Head of caudate nucleus (tissue), 42 donors: ENCODE data around the gene C18orf63.
A peak's percentile ranks its signal among the peaks of the same experiment; 100 is the strongest.
"Not testable (repeated sequence)": the region's sequence is repeated elsewhere in the genome, so short reads cannot be mapped to it uniquely, and the experiment has no call there.

Experiments
- DNase-seq, 42 donors: peaks; one replicate each; pipeline versions ENCODE4 v3.0.0 to v3.0.0-alpha.2; 2020 to 2021; ENCODE audit warnings: mixed read lengths in 7 of 42
- intact Hi-C: fragments of 100-400 bp; cut with DNase I; formaldehyde crosslinking; loops from one replicate; pipeline ENCODE4 v1.15.0; 2022

C18orf63 gene

GRCh38 chr18:74284980-74285355 is 30.7 kb upstream of the C18orf63 start:
- no peak for DNase-seq
- intact Hi-C loops = no loop called here

DNA sequence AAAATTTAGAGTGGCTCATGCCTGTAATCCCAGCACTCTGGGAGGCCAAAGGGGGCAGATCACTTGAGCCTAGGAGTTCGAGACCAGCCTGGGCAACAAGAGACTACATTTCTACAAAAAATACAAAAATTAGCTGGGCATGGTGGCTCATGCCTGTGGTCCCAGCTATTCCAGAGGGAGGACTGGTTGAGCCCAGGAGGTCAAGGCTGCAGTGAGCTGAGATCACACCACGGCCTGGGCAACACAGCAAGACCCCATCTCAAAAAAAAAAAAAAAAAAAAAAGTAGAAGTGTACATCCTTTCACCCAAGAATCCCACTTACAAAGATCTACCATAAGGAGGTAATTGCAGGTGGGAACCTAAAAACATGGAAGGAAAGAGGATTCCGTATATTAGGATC is 30.1 kb upstream of the C18orf63 start:
- DNase-seq, intact Hi-C loops: not testable (repeated sequence)

DNA sequence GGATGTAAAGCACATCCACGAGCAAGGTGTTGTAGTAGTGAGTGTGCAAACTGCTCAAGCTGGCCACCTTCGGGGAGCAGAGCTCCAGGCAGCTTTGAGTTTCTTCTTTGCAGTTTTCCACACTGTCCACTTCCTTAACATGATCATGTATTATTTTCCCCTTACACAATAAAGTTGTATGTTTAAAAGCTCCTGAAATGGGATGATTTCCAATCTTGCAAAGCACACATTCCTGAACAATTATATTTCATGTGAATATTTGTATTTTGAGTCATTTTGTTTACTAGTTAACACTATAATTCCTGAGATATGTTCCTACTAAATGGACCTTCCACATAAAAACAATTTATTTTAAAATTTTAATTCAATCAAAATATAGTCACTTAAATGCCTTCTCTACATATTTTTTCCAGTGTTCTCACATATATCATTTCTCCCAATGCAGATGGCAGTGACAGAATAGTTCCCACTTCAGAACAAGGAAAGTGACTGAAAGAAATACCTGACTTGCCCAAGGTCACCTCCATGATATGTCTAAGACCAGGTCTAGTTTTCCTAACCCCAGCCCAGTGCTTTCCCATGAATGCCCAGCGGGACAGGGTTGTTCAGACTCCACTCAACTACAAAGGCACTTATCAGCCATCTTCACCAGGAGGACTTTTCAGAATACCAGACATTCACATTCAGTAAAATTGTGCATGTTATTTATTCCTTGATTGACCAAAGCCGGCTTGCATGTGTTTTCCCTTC is 29.4 kb upstream of the C18orf63 start:
- DNase-seq = no peak
- intact Hi-C loops = no loop called here

- intact Hi-C loops = no loop called here
- DNase-seq = no peak
These were observed 28.8 kb upstream of the C18orf63 start for GRCh38 chr18:74286856-74287255.

- DNase-seq = no peak
- intact Hi-C loops = no loop called here
These were observed 27.6 kb upstream of the C18orf63 start for GRCh38 chr18:74288041-74288440.

GRCh38 chr18:74288730-74289129 is 26.9 kb upstream of the C18orf63 start:
- intact Hi-C loops = no loop called here
- DNase-seq = no peak

GRCh38 chr18:74289137-74289536 is 26.5 kb upstream of the C18orf63 start:
- intact Hi-C loops = no loop called here
- no peak for DNase-seq

GRCh38 chr18:74290021-74290420 is 25.6 kb upstream of the C18orf63 start:
- intact Hi-C loops = no loop called here

GRCh38 chr18:74290794-74291471 is 24.7 kb upstream of the C18orf63 start:
- peak in 30 of 42 donors; percentile 15 to 62 (median 36) for DNase-seq
- intact Hi-C loops = no loop called here

More at GRCh38 chr18:74290021-74290420, 25.6 kb upstream of the C18orf63 start:
- no peak for DNase-seq

DNA sequence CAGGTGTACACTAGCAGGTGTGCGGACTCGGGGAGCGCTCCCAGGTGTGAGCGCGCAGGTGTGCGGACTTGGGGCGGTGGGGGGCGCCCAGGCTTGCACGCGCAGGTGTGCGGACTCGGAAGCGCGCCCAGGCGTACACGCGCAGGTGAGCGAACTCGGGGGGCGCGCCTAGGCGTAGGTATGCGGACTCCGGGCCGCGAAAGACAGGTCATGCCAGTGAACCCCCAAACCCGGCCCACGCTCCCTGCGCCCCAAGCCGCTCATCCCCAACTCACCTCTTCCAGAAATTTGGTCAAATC is 24.2 kb upstream of the C18orf63 start:
- peak in 5 of 42 donors; percentile 22 to 49 (median 26) for DNase-seq
- intact Hi-C loops = no loop called here

DNA sequence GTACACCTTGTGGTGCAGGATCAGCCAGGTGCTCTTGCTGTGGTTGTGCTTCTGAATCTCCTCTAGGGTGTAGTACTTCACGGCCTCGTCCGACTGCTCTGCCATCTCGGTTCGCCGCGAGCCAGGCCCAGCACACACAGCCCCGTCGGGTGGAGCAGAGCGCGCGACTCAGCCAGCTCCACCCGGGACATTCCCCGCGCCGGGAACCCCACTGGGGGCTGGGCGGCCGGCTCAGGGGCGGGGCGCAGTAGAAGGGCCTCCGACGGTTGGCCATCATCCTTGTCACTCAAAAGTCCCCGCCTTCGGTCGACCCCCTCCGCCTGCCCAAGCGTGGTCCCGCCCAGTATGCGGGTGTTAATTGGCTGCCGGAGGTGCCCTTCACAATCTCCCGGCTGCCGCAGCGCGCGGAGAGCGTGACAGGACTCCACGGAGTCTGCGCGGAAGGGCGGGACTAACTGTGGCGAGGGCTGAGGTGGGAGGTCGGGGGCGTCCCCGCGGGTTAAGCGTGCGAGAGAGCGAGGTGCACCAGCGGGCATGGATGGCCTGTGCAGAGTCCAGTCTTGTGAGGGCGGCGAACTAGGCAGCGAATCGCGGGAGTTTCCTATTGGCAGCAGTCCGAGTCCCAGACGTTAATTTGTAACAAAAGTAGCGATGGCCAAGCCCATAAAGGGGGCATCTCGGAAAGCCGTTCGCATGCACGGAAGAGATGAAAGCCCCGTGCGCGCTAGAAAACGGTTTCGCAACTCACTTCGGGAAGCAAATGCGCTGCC is 23.7 kb upstream of the C18orf63 start, which contains the start of gene CYB5A:
Gene CYB5A (minus strand): TSS at position 193 of the 770 bp plus-strand sequence. CDS start 88 bp downstream, at position 105.
- peak; percentile 96 to 100 (median 100) for DNase-seq
- intact Hi-C loops = no loop called here

DNA sequence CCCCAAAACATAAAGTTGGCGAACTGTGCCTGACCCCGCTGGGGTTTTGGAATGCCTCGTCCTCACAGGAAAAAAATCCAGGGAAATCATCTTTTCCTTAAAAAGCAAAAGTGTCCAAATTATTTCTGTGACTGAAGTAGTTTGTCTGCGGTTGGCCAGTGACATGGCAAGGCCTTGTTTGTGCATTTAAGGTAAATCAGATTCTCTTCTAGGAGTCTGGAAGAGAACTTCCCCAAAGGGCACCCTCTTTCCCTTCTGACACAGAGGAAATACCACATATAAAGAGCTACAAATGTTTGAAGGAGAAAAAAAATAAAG is 23.1 kb upstream of the C18orf63 start:
- DNase-seq = no peak
- intact Hi-C loops = no loop called here

GRCh38 chr18:74292982-74293381 is 22.7 kb upstream of the C18orf63 start:
- DNase-seq, intact Hi-C loops: not testable (repeated sequence)

DNA sequence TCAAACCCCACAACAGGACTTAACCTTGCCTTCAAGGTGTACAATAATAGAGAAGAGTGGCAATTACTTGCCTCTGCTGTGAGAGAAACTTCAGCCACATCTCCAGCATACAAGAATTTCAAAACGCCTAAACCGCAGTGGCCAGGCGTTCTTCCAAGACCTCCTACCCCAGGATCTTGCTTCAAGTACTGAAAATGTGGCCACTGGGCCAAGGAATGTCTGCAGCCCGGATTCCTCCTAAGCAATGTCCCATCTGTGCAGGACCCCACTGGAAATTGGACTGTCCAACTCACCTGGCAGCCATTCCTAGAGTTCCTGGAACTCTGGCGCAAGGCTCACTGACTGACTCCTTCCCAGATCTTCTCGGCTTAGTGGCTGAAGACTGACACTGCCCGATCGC is 21.1 kb upstream of the C18orf63 start:
- intact Hi-C loops = no loop called here
- peak in 1 of 42 donors; percentile 38 for DNase-seq

DNA sequence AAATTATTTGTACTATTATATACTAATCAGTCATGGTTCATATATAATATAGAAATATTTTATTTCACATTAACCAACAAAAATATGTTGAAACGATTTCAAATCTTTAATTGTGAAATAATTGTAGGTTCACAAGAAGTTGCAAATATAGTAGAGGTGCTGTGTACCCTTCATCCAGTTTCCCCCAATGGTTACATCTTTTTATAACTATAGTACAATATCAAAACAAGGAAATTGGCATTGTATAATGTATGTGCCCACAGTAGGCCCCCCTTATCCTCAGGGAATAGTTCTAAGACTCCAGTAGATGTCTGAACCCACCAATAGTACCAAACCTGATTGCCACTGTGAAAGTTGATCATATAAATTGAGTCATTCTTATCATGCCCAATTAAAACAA is 16.5 kb upstream of the C18orf63 start:
- intact Hi-C loops = no loop called here
- DNase-seq = no peak

DNA sequence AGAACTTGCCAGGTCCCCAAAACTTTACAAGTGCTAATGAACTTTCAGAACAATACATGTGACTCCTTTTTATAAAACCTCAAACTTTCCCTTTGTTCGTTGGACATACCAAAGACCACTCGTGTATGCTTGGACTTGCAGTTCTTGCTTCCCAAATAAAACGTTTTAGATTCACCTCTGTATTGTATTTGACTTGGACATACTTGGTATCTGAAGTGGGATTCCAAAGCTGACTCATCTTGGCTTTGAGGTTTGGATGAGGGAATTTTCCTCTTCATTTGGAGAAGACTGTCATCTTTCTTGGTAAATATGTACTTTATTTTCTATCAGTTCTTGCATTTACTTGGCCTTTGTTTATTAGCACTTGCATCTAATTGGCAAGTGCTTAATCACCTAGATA is 15.9 kb upstream of the C18orf63 start:
- intact Hi-C loops = no loop called here
- DNase-seq = no peak

- intact Hi-C loops = no loop called here
These were observed 12.3 kb upstream of the C18orf63 start for GRCh38 chr18:74303306-74303705.

GRCh38 chr18:74303936-74304335 is 11.7 kb upstream of the C18orf63 start:
- no peak for DNase-seq
- intact Hi-C loops = no loop called here

More at GRCh38 chr18:74303306-74303705, 12.3 kb upstream of the C18orf63 start:
- DNase-seq = no peak

GRCh38 chr18:74310411-74310810 is 5.2 kb upstream of the C18orf63 start:
- no peak for DNase-seq
- intact Hi-C loops = no loop called here

DNA sequence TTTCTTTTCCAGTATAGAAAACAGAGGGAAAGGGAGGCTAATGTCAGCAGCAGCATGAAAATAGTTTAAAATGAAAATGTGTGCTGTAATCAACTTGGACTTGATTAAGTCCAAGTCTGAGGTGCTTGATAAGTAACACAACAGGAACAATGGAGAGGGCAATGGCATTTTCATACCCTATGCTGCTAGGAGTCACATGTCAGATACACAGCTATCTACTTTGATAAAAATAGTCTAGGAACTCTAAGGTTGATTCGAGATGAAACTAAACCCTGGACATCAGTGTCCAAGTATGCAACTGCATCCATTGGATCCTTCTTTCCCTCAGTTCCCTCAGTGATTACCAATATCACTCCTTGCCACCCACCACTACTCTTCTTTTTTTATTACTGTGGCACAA is 4.6 kb upstream of the C18orf63 start:
- intact Hi-C loops = no loop called here
- DNase-seq = no peak
